Erythroblast (primary cell): ENCODE results near the gene TFAP2A.

ENCODE experiments used
- GATA1 ChIP-seq: IDR thresholded peaks from 2 replicates; pipeline ENCODE4 v1.6.1; 2011; ENCODE audit warnings: low read depth, mild to moderate bottlenecking, control low read depth, low read length, moderate library complexity
- POLR2A ChIP-seq: IDR thresholded peaks from 2 replicates; pipeline ENCODE4 v1.6.1; 2011; ENCODE audit warnings: mild to moderate bottlenecking, low read length

DNA sequence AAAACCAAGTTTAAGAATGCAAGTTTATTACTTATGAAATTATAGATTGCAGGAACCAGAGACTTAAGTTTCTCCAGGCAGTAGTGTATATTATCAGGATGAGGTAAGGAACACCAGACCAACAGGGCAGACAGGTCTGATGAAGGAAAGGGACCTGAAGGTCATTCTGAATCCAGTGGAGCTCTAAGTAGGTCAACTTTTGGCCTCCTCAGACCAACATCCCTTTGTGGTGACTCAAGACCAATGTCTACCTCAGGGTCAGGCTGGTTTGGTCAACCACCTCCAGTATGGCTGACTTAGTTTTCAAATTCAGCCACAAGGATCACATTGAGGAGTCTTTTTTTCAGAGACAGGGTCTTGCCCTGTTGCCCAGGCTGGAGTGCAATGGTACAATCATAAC lies 38.7 kb upstream of the TFAP2A start:
- TF ChIP-seq POLR2A (no peak), GATA1 (no peak)
